WTC11 (cell line): ENCODE data around the gene EML4. TPM values are rescaled to one million over a fixed set of nuclear protein-coding genes. Genes with fewer than 3 reads are reported as not detected.

Experiments used
- ATAC-seq: fragments of 200-7000 bp; cut with Tn5 transposase; 2 replicates; pipeline ENCODE4 v1.10.0; 2021; ENCODE audit warnings: mild to moderate bottlenecking, moderate library complexity
- CTCF ChIA-PET: fragments of 300-600 bp; sonication (Branson Sonifier 250); formaldehyde crosslinking; loops from one replicate; lab custom pipeline; 2021; ENCODE audit warnings: antibody characterized with exemption; lab: Charles Lee
- POLR2A ChIA-PET: fragments of 350-600 bp; sonication (Branson Sonifier 250); formaldehyde crosslinking; loops from one replicate; lab custom pipeline; 2021; ENCODE audit warnings: antibody characterized with exemption; lab: Charles Lee
- DNase-seq: peaks from one replicate; pipeline ENCODE4 v3.0.0; 2021; ENCODE audit warnings: low spot score
- H3K27ac Mint-ChIP-seq: 2 replicates; pipeline ENCODE4 v1.8.0; 2021; ENCODE audit warnings: mixed read lengths
- H3K27me3 Mint-ChIP-seq: 2 replicates; pipeline ENCODE4 v1.8.0; 2021; ENCODE audit warnings: low read depth, mild to moderate bottlenecking, moderate library complexity, mixed read lengths
- H3K36me3 Mint-ChIP-seq: 2 replicates; pipeline ENCODE4 v1.8.0; 2021; ENCODE audit warnings: mixed read lengths
- H3K4me1 Mint-ChIP-seq: 2 replicates; pipeline ENCODE4 v1.8.0; 2022; ENCODE audit warnings: mixed read lengths
- H3K4me3 Mint-ChIP-seq: 2 replicates; pipeline ENCODE4 v1.8.0; 2021; ENCODE audit warnings: mild to moderate bottlenecking, moderate library complexity, mixed read lengths
- H3K9me3 Mint-ChIP-seq: 2 replicates; pipeline ENCODE4 v1.8.0; 2021; ENCODE audit warnings: mixed read lengths
- ATF2 ChIP-seq: sonication (generic); formaldehyde crosslinking; IDR thresholded peaks from 2 replicates; pipeline ENCODE4 v1.8.1; 2022; ENCODE audit warnings: low read depth, missing genetic modification reagents, borderline replicate concordance
- CREB1 ChIP-seq: sonication (generic); formaldehyde crosslinking; IDR thresholded peaks from 2 replicates; pipeline ENCODE4 v1.8.0; 2023; ENCODE audit warnings: mild to moderate bottlenecking, missing genetic modification reagents
- E2F5 ChIP-seq: sonication (generic); formaldehyde crosslinking; IDR thresholded peaks from 2 replicates; pipeline ENCODE4 v1.8.1; 2022; ENCODE audit warnings: mild to moderate bottlenecking, moderate library complexity, missing genetic modification reagents
- FOXK1 ChIP-seq: sonication (generic); formaldehyde crosslinking; IDR thresholded peaks from 2 replicates; pipeline ENCODE4 v1.8.0; 2022; ENCODE audit warnings: mild to moderate bottlenecking, moderate library complexity, missing genetic modification reagents
- GABPB1 ChIP-seq: sonication (generic); formaldehyde crosslinking; IDR thresholded peaks from 2 replicates; pipeline ENCODE4 v1.8.1; 2023; ENCODE audit warnings: mild to moderate bottlenecking, missing genetic modification reagents
- NFATC4 ChIP-seq: fragments of 250-450 bp; sonication (Bioruptor Pico); IDR thresholded peaks from 2 replicates; pipeline ENCODE4 v1.9.0; 2021; ENCODE audit warnings: mild to moderate bottlenecking
- NR1H2 ChIP-seq: sonication (generic); formaldehyde crosslinking; IDR thresholded peaks from 2 replicates; pipeline ENCODE4 v1.9.0; 2021; ENCODE audit warnings: mild to moderate bottlenecking, moderate library complexity, missing genetic modification reagents
- NR2C2 ChIP-seq: sonication (generic); formaldehyde crosslinking; IDR thresholded peaks from 2 replicates; pipeline ENCODE4 v1.8.0; 2022; ENCODE audit warnings: mild to moderate bottlenecking, missing genetic modification reagents
- NR3C1 ChIP-seq: sonication (generic); formaldehyde crosslinking; conservative IDR thresholded peaks from 2 replicates; pipeline ENCODE4 v1.8.1; 2023; ENCODE audit warnings: low read depth, mild to moderate bottlenecking, missing genetic modification reagents
- OVOL2 ChIP-seq: fragments of 250-450 bp; sonication (Bioruptor Pico); IDR thresholded peaks from 2 replicates; pipeline ENCODE4 v1.9.0; 2021; ENCODE audit warnings: mild to moderate bottlenecking, borderline replicate concordance
- SMAD3 ChIP-seq: sonication (generic); formaldehyde crosslinking; IDR thresholded peaks from 2 replicates; pipeline ENCODE4 v1.8.0; 2022; ENCODE audit warnings: missing genetic modification reagents, mild to moderate bottlenecking, borderline replicate concordance
- SP1 ChIP-seq: sonication (generic); formaldehyde crosslinking; conservative IDR thresholded peaks from 2 replicates; pipeline ENCODE4 v1.8.1; 2022; ENCODE audit warnings: missing genetic modification reagents
- TEAD4 ChIP-seq: sonication (generic); formaldehyde crosslinking; IDR thresholded peaks from 2 replicates; pipeline ENCODE4 v1.8.0; 2022; ENCODE audit warnings: mild to moderate bottlenecking, missing genetic modification reagents
- TP53 ChIP-seq: sonication (generic); formaldehyde crosslinking; IDR thresholded peaks from 2 replicates; pipeline ENCODE4 v1.8.1; 2023; ENCODE audit warnings: mild to moderate bottlenecking, missing genetic modification reagents
- ZBTB43 ChIP-seq: sonication (generic); formaldehyde crosslinking; IDR thresholded peaks from 2 replicates; pipeline ENCODE4 v1.8.1; 2023; ENCODE audit warnings: mild to moderate bottlenecking, missing genetic modification reagents
- ZNF671 ChIP-seq: fragments of 250-450 bp; sonication (Bioruptor Pico); IDR thresholded peaks from 2 replicates; pipeline ENCODE4 v1.8.0; 2021; ENCODE audit warnings: mild to moderate bottlenecking
- total RNA-seq: library from RNA; stranded (reverse); gene quantifications from 3 replicates; pipeline ENCODE4 v1.2.3, GENCODE V29; 2021
- TF ChIP-seq, protein P1 (sequence below): sonication (generic); formaldehyde crosslinking; IDR thresholded peaks from 2 replicates; pipeline ENCODE4 v1.8.0; 2022; ENCODE audit warnings: missing genetic modification reagents

Gene EML4
- total RNA-seq, 1 experiment from 2014 or later = 89.9 TPM

DNA sequence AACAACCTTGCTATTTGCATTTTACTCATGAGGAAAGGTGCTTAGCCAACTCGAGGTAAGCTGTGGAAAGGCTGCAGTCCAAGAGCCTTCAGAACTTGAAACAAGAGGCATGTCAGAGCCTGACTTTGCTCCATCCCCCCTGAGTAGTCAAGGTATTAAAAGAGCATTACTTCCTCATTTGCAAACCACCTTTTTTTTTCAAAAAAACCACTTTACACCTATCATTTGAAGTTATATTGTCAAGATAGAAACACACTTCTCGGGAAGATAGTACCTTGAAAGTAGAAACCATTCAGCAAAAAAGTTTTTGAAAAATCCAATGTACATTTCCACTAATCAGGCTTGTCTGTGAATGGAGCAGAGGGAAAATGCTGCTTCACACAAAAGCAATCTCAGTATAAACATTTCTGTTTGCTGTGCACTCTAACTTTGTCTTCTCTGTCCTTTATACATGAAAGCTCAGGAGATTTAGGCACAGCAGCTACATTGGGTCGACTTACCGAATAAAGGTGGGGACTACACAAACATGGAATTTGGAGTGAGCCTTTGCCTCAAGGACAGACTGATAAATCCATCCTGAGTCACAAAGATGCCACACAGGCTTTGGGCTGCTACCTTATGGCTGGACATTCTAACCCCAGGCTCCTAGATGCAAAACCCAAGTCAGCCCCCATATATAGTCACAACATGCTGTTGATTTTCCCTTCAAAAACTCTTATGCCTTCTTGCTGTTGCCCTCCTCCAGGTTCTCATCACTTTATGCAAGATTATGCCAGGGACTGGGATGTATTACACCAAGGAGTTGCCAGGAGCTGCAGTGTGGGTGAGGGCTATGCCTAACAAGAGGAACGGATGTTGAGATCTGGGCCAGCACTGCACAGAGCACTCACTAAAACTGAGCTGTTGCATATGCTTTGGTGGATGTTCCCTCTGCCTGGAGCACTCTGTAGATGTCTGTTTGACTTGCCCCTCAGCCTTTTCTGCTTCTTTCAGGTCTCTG, 41.4 kb upstream of the EML4 start:
- TF ChIP-seq NR2C2 (CRISPR knock-in tag) (no peak), SMAD3 (CRISPR knock-in tag) (no peak)
- H3K4me1 Mint-ChIP-seq = peaks cover 43% of the 10 kb centered on the region
- ATAC-seq = no peak
- H3K27ac Mint-ChIP-seq = no peak overlapping the region
- DNase-seq = no peak
- H3K9me3 Mint-ChIP-seq = no peaks in the 10 kb centered on the region
- no peak overlapping the region for H3K4me3 Mint-ChIP-seq
- CTCF ChIA-PET = interaction anchor here (0.9 to 1.0 kb wide), 2 partner anchors 14 kb away, joined by 3 read pairs; no protein-coding TSS in a partner anchor
- no peaks in the 10 kb centered on the region for H3K36me3 Mint-ChIP-seq
- POLR2A ChIA-PET = no interaction called here
- no peaks in the 10 kb centered on the region; the same call in 1 of the 2 replicates for H3K27me3 Mint-ChIP-seq

- Mint-ChIP-seq H3K27me3 (peaks cover 9% of the 10 kb centered on the region), H3K4me1 (peaks cover 55% of the 10 kb centered on the region), H3K4me3 (no peak overlapping the region), H3K36me3 (no peaks in the 10 kb centered on the region), H3K27ac (no peak overlapping the region), H3K9me3 (no peaks in the 10 kb centered on the region)
- TF ChIP-seq SP1 (CRISPR knock-in tag) (no peak), NR3C1 (CRISPR knock-in tag) (no peak), NFATC4 (no peak), ZBTB43 (no peak), GABPB1 (CRISPR knock-in tag) (no peak), CREB1 (CRISPR knock-in tag) (no peak), TP53 (CRISPR knock-in tag) (no peak), ZNF671 (CRISPR knock-in tag) (no peak), E2F5 (CRISPR knock-in tag) (no peak), TEAD4 (no peak), ATF2 (CRISPR knock-in tag) (no peak), NR1H2 (no peak), OVOL2 (no peak), FOXK1 (no peak)
- TF ChIP-seq, protein P1, sequence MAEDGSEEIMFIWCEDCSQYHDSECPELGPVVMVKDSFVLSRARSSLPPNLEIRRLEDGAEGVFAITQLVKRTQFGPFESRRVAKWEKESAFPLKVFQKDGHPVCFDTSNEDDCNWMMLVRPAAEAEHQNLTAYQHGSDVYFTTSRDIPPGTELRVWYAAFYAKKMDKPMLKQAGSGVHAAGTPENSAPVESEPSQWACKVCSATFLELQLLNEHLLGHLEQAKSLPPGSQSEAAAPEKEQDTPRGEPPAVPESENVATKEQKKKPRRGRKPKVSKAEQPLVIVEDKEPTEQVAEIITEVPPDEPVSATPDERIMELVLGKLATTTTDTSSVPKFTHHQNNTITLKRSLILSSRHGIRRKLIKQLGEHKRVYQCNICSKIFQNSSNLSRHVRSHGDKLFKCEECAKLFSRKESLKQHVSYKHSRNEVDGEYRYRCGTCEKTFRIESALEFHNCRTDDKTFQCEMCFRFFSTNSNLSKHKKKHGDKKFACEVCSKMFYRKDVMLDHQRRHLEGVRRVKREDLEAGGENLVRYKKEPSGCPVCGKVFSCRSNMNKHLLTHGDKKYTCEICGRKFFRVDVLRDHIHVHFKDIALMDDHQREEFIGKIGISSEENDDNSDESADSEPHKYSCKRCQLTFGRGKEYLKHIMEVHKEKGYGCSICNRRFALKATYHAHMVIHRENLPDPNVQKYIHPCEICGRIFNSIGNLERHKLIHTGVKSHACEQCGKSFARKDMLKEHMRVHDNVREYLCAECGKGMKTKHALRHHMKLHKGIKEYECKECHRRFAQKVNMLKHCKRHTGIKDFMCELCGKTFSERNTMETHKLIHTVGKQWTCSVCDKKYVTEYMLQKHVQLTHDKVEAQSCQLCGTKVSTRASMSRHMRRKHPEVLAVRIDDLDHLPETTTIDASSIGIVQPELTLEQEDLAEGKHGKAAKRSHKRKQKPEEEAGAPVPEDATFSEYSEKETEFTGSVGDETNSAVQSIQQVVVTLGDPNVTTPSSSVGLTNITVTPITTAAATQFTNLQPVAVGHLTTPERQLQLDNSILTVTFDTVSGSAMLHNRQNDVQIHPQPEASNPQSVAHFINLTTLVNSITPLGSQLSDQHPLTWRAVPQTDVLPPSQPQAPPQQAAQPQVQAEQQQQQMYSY = no peak
- no peak for DNase-seq
- ChIA-PET POLR2A (no interaction called here), CTCF (interaction anchor here (0.6 to 0.9 kb wide), 2 partner anchors 13 to 132 kb away, joined by 3 read pairs; no protein-coding TSS in a partner anchor)
- ATAC-seq = no peak
These were observed 40.2 kb upstream of the EML4 start for GRCh38 chr2:42128721-42129486.
